Hematopoietic multipotent progenitor cell (in vitro differentiated cells): ENCODE measurements around the gene AP2A2. TPM values are rescaled to one million over a fixed set of nuclear protein-coding genes. Genes with fewer than 3 reads are reported as not detected.

ENCODE experiments used
- DNase-seq, 3 donors: peaks; one replicate each; pipeline ENCODE4 v3.0.0-alpha.2; 2011 to 2015; ENCODE audit warnings: low read depth in 2 of 3, low spot score in 2 of 3
- total RNA-seq: library from RNA; depleted of rRNA; stranded (reverse); fragments of >200 nt; gene quantifications from one replicate; pipeline ENCODE4 v1.2.3, GENCODE V29; 2012

AP2A2 gene
- total RNA-seq, 1 donor: 68.7 TPM

- DNase-seq: no peak
Measured at GRCh38 chr11:991711-992307, 66.1 kb downstream of the AP2A2 start.

DNA sequence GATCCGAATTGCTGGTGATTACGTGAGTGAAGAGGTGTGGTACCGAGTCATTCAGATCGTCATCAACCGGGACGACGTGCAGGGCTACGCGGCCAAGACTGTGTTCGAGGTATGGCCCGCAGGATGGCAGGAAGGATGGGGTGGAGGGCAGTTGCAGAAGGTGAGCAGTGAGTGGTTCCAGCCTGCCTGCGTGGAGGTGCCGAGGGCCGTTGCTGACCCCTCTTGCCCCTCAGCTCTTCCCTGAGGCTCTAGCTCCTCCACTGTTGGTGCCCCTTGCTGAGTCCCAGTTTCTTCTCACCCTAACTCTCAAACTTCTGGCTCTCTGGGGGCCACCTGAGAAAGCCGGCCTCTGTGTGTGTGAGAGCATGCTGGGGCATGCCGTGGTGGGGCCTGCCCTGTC, 66.9 kb downstream of the AP2A2 start:
- DNase-seq: no peak

- no peak for DNase-seq
Measured at GRCh38 chr11:993632-994167, 68.0 kb downstream of the AP2A2 start.

DNA sequence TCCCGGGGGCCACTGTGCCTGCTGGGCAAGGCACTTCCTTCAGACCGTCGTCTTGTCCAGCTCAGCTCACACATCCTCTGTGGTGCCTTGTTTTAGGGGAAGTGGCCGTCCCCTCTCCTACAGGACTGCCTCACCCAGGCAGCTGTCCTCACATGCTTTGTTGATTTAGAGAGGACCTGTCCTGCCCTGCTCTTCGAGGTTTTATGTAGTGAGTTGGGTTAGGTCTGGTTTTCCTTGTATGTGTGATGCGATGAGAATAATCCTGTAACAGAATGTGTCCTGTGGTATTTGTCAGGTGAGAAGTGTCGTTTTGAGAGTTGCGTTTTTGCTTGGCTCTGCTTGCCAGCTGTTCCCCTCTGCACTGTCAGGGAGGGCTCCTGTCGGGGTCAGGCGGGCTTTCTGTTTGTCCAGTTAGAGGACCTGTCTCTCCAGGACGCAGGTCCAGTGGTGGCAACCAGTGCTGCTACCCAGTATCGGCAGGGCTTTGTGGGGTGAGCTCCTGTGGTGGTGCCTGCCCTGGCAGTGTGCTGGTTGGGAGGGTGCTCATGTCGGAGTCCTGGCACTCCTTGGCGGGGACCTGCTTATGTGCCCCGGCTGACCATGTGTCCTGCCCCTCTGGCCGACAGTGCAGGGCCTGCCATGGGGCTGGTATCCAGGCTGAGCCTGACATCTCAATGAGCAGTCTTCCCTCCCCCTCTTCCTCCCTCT, 69.5 kb downstream of the AP2A2 start:
- DNase-seq: no peak

- no peak for DNase-seq
Measured at GRCh38 chr11:995752-996420, 70.2 kb downstream of the AP2A2 start.

DNA sequence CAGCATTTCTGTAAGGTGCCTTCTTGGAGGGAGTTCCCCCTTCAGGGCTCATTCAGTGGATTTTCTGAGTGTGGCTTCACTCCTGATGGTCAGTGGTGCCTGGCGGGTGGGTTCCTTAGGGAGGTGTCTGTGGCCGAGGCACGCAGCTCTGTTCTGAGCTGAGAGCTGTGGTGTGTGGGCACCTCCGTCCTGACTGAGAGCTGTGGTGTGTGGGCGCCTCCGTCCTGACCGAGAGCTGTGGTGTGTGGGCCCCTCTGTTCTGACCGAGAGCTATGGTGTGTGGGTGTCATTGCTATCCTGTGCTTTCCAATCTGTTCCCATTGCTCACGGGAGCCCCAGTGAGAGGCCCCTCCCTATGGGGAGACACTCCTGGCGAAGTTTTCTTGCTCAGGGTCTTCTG, 71.0 kb downstream of the AP2A2 start:
- DNase-seq: no peak

- no peak for DNase-seq
Measured at GRCh38 chr11:997907-998306, 72.2 kb downstream of the AP2A2 start.

DNA sequence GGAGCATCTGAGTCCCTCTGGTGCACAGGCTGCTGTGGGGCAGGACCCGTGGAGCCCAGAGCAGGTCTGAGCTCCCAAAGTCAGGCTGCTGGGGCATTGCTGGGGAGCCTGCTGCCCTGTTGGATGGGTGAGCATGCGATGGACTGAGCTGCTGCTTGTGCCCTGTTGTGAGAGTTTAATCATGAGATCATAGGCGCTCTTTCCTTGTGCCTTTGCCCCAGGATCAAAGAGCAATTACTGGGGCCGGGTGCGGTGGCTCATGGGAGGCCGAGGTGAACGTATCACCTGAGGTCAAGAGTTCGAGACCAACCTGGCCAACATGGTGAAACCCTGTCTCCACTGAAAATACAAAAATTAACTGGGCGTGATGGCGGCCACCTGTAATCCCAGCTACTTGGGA, 73.3 kb downstream of the AP2A2 start:
- no peak for DNase-seq

DNA sequence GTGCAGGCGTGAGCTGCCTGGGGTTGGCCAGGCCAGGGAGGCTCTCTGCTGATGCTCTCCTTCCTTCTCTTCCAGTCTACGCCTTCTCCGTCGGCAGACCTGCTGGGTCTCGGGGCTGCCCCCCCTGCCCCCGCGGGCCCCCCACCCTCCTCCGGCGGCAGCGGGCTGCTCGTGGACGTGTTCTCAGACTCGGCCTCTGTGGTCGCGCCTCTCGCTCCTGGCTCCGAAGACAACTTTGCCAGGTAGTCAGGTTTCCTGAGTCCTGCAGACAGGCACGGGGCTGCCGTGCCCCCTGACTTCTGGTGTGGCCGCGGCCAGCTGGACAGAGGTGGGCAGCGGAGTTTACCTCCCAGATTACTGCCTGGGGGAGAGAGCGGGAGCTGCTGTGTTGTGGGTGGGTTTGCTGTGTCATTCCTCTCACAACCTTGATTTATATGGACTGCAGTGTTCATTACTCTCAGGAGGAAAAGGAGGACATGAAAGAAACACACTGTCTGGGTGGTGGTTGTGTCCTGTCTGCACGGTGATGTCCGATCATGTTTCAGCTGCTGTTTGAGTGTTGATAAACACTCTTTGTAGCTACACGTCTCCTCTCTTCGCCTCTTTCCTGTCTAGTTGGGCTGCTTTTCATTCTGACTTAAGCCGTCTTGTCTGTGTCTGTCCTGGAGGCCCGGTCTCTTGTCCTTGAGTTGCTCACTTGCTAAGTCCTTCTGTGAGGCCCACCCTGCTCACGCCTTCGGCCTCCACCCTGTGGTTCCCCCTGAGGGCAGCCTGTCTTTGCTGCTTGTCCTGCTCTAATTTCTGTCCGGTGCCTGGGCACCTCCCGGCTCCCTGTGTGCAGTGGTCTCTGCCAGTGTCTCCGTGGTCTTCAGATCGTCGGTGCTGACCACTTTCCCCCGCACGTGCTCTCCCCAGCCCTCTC, 74.9 kb downstream of the AP2A2 start:
- DNase-seq: no peak

DNA sequence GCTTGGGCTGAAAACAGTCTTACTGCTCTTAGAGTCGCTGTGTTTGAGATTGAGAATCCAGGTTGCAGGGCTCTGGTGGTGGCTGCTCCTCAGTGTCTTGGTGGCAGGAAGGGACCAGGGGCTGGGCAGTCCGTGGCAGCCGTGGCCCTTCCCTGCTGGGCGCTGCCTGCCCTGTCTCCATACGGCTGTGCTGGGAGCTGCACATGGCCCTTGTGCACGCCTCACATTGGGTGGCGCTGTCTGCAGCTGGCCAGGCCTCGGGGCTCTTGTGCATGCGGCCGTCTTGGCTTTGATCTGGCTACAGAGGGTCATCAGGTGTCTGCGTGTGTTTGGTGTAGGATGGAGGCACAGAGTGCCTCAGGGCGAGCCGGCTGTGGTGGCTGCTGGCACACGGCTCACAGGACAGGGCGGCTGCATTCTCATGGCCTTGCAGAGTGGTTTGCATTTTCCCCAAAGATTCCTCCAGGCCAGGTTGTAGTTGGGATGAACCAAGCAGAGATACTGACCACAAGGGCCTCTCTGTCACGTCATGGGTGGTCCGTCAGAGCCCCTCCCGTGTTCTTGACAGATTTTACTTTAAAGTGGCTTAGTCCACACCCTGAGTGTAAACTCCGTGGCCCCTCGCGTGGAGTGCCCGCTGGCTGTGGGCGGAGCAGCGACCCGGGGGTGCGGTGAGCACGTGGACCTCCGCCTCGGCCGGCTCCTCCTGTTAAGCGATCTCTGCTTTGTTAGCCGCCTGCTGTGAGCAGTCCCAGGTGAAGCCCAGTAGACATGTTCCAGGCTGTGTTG, 76.1 kb downstream of the AP2A2 start:
- no peak for DNase-seq

- no peak for DNase-seq
Measured at GRCh38 chr11:1002406-1002984, 76.8 kb downstream of the AP2A2 start.

- DNase-seq: no peak
Measured at GRCh38 chr11:1003159-1003558, 77.5 kb downstream of the AP2A2 start.

GRCh38 chr11:1005928-1006327, 80.3 kb downstream of the AP2A2 start:
- no peak for DNase-seq

- DNase-seq: no peak
Measured at GRCh38 chr11:1006762-1007161, 81.1 kb downstream of the AP2A2 start.

GRCh38 chr11:1007279-1007678, 81.6 kb downstream of the AP2A2 start:
- no peak for DNase-seq

DNA sequence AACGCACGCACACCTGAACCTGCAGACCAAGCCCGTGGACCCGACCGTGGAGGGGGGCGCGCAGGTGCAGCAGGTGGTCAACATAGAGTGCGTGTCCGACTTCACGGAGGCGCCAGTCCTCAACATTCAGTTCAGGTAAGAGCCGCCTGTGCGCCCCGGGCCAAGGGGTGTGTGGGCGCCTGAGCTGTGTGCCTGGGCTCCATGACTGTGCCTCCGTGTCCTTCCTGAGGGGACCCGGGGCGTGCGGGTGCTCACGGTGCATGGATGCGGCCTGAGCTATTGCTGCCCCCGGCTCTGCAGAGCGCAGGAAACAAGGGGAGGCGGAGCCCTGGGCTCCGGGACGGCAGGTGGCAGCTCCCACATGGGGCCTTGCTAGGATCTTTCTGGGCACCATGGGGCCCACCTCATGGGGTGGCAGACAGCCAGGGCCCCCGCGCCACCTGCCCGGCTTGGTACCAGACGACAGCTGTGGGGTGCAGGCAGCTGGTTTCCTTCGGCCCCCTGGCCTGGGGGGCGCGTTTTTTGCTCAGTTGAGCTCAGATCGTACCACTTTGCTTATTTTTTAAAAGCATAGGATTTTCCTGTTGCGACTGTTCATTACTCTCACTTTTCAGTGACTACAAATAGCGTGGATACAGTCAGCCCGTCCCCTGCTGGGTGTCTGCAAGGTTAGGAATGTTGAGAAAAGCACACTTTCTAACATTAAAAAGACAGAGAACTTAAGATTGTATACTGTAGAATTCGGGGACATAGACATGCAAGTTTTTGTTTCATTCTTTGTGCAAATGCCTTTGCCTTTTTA, 82.5 kb downstream of the AP2A2 start:
- DNase-seq: no peak

DNA sequence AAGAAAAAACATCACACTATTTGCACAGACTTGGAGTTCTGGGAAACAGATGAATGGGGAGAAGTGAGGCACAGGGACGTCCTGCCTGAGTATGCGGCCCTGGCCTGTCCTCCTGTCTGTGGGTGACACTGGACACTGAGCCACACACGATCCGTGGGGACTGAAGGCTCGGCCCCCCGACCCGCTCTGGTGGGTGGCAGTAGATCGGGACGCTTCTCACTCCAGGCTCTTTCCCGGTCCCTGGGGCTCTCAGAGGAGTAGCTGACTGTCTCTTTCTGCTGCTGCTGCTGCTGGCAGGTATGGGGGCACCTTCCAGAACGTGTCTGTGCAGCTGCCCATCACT, 83.1 kb downstream of the AP2A2 start:
- no peak for DNase-seq

DNA sequence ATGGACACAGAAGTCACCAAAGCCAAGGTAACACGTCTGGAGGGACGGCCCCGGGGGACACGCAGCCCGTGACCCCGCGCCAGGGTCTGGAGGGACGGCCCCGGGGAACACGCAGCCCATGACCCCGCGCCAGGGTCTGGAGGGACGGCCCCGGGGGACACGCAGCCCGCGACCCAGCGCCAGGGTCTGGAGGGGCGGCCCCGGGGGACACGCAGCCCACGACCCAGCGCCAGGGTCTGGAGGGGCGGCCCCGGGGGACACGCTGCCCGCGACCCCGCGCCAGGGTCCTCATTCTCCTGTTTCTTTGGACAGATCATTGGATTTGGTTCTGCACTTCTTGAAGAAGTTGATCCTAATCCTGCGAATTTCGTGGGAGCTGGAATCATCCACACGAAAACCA, 83.7 kb downstream of the AP2A2 start:
- DNase-seq: no peak

GRCh38 chr11:1009991-1010390, 84.3 kb downstream of the AP2A2 start:
- DNase-seq: no peak
